ENCODE data around the gene HSD3B2. TPM values are rescaled to one million over a fixed set of nuclear protein-coding genes. Genes with fewer than 3 reads are reported as not detected.

HSD3B2 gene
- polyA plus RNA-seq, 1 experiment, result not detected

GRCh38 chr1:119462964-119463363, 48.0 kb downstream of the HSD3B2 start:
- H3K4me3 ChIP-seq (ENCODE audit: low read depth, low read length), result no peak overlapping the region
- POLR2A ChIA-PET, result no interaction called here
- no peak for DNase-seq (ENCODE audit: low read depth)
- no peaks in the 10 kb centered on the region for H3K36me3 ChIP-seq (ENCODE audit: control insufficient read depth, insufficient read depth, low read length)
- no peaks in the 10 kb centered on the region for H3K27me3 ChIP-seq (ENCODE audit: control insufficient read depth, insufficient read depth, low read length)
- TF ChIP-seq CTCF (IDR thresholded peaks at IDR 0.05; ENCODE audit: insufficient read depth, low read depth, low read length), result no peak
- CTCF ChIA-PET, result no interaction called here

- no peak for TF ChIP-seq CTCF (IDR thresholded peaks at IDR 0.05; ENCODE audit: insufficient read depth, low read depth, low read length)
- Histone ChIP-seq H3K36me3 (ENCODE audit: control insufficient read depth, insufficient read depth, low read length) (no peaks in the 10 kb centered on the region), H3K4me3 (ENCODE audit: low read depth, low read length) (no peak overlapping the region), H3K27me3 (ENCODE audit: control insufficient read depth, insufficient read depth, low read length) (peaks cover 2% of the 10 kb centered on the region)
- CTCF ChIA-PET, result no interaction called here
- POLR2A ChIA-PET, result no interaction called here
- no peak for DNase-seq (ENCODE audit: low read depth)
These were observed 48.6 kb downstream of the HSD3B2 start for GRCh38 chr1:119463569-119463968.

- peaks cover 4% of the 10 kb centered on the region for H3K27me3 ChIP-seq (ENCODE audit: control insufficient read depth, insufficient read depth, low read length)
- no peak for TF ChIP-seq CTCF (IDR thresholded peaks at IDR 0.05; ENCODE audit: insufficient read depth, low read depth, low read length)
- ChIA-PET CTCF (interaction anchor here (1.6 to 1.7 kb wide), 2 partner anchors 10 to 36 kb away, joined by 4 read pairs; no protein-coding TSS in a partner anchor), POLR2A (no interaction called here)
- no peaks in the 10 kb centered on the region for H3K36me3 ChIP-seq (ENCODE audit: control insufficient read depth, insufficient read depth, low read length)
- DNase-seq (ENCODE audit: low read depth), result no peak
- no peak overlapping the region for H3K4me3 ChIP-seq (ENCODE audit: low read depth, low read length)
These were observed 51.5 kb downstream of the HSD3B2 start for GRCh38 chr1:119466445-119466844.

- CTCF ChIA-PET, result interaction anchor here (1.6 to 1.7 kb wide), 2 partner anchors 9 to 36 kb away, joined by 4 read pairs; no protein-coding TSS in a partner anchor
- Histone ChIP-seq H3K36me3 (ENCODE audit: control insufficient read depth, insufficient read depth, low read length) (no peaks in the 10 kb centered on the region), H3K27me3 (ENCODE audit: control insufficient read depth, insufficient read depth, low read length) (peaks cover 4% of the 10 kb centered on the region), H3K4me3 (ENCODE audit: low read depth, low read length) (no peak overlapping the region)
- TF ChIP-seq CTCF (IDR thresholded peaks at IDR 0.05; ENCODE audit: insufficient read depth, low read depth, low read length), result no peak
- POLR2A ChIA-PET, result no interaction called here
- no peak for DNase-seq (ENCODE audit: low read depth)
These were observed 52.3 kb downstream of the HSD3B2 start for GRCh38 chr1:119467219-119467618.

- no peak for DNase-seq (ENCODE audit: low read depth)
- ChIA-PET POLR2A (no interaction called here), CTCF (no interaction called here)
- Histone ChIP-seq H3K4me3 (ENCODE audit: low read depth, low read length) (no peak overlapping the region), H3K27me3 (ENCODE audit: control insufficient read depth, insufficient read depth, low read length) (peaks cover 4% of the 10 kb centered on the region), H3K36me3 (ENCODE audit: control insufficient read depth, insufficient read depth, low read length) (no peaks in the 10 kb centered on the region)
- no peak for TF ChIP-seq CTCF (IDR thresholded peaks at IDR 0.05; ENCODE audit: insufficient read depth, low read depth, low read length)
These were observed 53.1 kb downstream of the HSD3B2 start for GRCh38 chr1:119467857-119468668.
